Upper lobe of left lung (tissue), 6 donors: ENCODE results near the gene CFAP43. TPM values are rescaled to one million over a fixed set of nuclear protein-coding genes. Genes with fewer than 3 reads are reported as not detected.

Experiments
- ATAC-seq, 2 donors: fragments of 200-7000 bp; cut with Tn5 transposase; one replicate each; pipeline ENCODE4 v1.9.1; 2022; ENCODE audit warnings: mild to moderate bottlenecking in 2 of 2, moderate library complexity in 2 of 2; ENCODE audit not compliant: low FRiP score in 2 of 2
- DNase-seq, 2 donors: peaks; one replicate each; pipeline ENCODE4 v3.0.0-alpha.2; 2019 to 2020
- H3K27ac ChIP-seq, 4 donors: fragments of 200-600 bp; sonication (generic); one replicate each; pipeline ENCODE4 v1.5.1; 2016 to 2019
- H3K27me3 ChIP-seq, 4 donors: fragments of 200-600 bp; sonication (generic); one replicate each; pipeline ENCODE4 v1.5.1; 2017 to 2019
- H3K36me3 ChIP-seq, 4 donors: fragments of 200-600 bp; sonication (generic); one replicate each; pipeline ENCODE4 v1.5.1; 2016 to 2019
- H3K4me1 ChIP-seq, 4 donors: fragments of 200-600 bp; sonication (generic); one replicate each; pipeline ENCODE4 v1.5.1; 2018 to 2019
- H3K4me3 ChIP-seq, 4 donors: fragments of 200-600 bp; sonication (generic); one replicate each; pipeline ENCODE4 v1.5.1; 2017 to 2019; ENCODE audit warnings: mild to moderate bottlenecking in 2 of 4, moderate library complexity in 1 of 4
- H3K9me3 ChIP-seq, 4 donors: fragments of 200-600 bp; sonication (generic); one replicate each; pipeline ENCODE4 v1.5.1; 2018 to 2019
- EP300 ChIP-seq, 4 donors: sonication (generic); formaldehyde crosslinking; IDR thresholded peaks; one replicate each; pipeline ENCODE4 v1.5.1; 2017; ENCODE audit warnings: antibody characterized with exemption in 4 of 4, control low read depth in 2 of 4
- POLR2A ChIP-seq, 4 donors: fragments of 450-650 bp; IDR thresholded peaks; one replicate each; pipeline ENCODE4 v1.5.1; 2016 to 2017; ENCODE audit warnings: antibody characterized with exemption in 4 of 4, mild to moderate bottlenecking in 2 of 4
- POLR2AphosphoS5 ChIP-seq, 2 donors: sonication (generic); formaldehyde crosslinking; IDR thresholded peaks; one replicate each; pipeline ENCODE4 v1.5.1; 2017; ENCODE audit warnings: antibody characterized with exemption in 2 of 2
- WGBS, 2 donors: methylation state at CpG; one replicate each; pipeline ENCODE4 v1.1.5; 2017 to 2018; 5-methylcytosine and 5-hydroxymethylcytosine counted together
- total RNA-seq, 6 donors: library from RNA; depleted of rRNA in 4 of 6; stranded (reverse); fragments of >200 nt in 4 of 6; gene quantifications; one replicate each; pipeline versions ENCODE4 v1.1.0 to v1.2.1, GENCODE V29; 2016 to 2021
- TF ChIP-seq, protein P1 (sequence below), 6 experiments: fragments of 450-650 bp in 4 of 6; fragments of 200-600 bp in 2 of 6; sonication (generic) in 2 of 6; IDR thresholded peaks; one replicate each; pipeline ENCODE4 v1.5.1; 2016 to 2019; ENCODE audit warnings: antibody characterized with exemption in 6 of 6
- donor health status: DM: no; HTN: no; CAD: no; lungs with moderate emphysema.
- donor health status: DM: no; HTN: yes; CAD: no; lungs with severe emphysema.

The CFAP43 gene
- total RNA-seq, 6 donors from 2014 or later, result 0.69 to 121 (median 10.0) TPM

DNA sequence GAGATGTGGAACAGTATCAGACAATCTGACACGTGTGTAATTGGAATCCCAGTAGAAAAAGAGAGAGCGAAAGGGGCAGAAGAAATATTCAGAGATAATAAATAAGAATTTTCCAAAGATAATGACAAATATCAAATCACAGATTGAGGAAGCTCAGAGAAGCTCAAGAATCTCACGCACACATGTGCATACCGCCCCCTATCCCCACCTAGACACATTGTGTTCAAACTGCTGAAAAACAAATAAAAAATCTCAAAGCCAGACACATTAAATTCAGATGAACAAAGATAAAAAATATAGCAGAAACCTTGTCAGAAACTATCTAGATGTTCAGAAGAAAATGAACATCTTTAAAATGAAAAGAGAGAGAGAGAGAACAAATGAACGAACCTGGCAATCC lies 92.9 kb downstream of the CFAP43 start:
- WGBS, 2 donors, result 64 to 78% methylated on average over 5 of the region's 5 CpGs
- DNase-seq (no peak), ATAC-seq (no peak)
- Histone ChIP-seq H3K27ac (no peak overlapping the region), H3K4me1 (no peaks in the 10 kb centered on the region), H3K36me3 (no peaks in the 10 kb centered on the region), H3K4me3 (no peak overlapping the region), H3K27me3 (no peaks in the 10 kb centered on the region), H3K9me3 (no peaks in the 10 kb centered on the region)
- TF ChIP-seq POLR2A (IDR thresholded peaks at IDR 0.05) (no peak), POLR2AphosphoS5 (IDR thresholded peaks at IDR 0.05) (no peak), EP300 (IDR thresholded peaks at IDR 0.05) (no peak)
- TF ChIP-seq, protein P1, sequence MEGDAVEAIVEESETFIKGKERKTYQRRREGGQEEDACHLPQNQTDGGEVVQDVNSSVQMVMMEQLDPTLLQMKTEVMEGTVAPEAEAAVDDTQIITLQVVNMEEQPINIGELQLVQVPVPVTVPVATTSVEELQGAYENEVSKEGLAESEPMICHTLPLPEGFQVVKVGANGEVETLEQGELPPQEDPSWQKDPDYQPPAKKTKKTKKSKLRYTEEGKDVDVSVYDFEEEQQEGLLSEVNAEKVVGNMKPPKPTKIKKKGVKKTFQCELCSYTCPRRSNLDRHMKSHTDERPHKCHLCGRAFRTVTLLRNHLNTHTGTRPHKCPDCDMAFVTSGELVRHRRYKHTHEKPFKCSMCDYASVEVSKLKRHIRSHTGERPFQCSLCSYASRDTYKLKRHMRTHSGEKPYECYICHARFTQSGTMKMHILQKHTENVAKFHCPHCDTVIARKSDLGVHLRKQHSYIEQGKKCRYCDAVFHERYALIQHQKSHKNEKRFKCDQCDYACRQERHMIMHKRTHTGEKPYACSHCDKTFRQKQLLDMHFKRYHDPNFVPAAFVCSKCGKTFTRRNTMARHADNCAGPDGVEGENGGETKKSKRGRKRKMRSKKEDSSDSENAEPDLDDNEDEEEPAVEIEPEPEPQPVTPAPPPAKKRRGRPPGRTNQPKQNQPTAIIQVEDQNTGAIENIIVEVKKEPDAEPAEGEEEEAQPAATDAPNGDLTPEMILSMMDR (IDR thresholded peaks at IDR 0.05), result no peak

DNA sequence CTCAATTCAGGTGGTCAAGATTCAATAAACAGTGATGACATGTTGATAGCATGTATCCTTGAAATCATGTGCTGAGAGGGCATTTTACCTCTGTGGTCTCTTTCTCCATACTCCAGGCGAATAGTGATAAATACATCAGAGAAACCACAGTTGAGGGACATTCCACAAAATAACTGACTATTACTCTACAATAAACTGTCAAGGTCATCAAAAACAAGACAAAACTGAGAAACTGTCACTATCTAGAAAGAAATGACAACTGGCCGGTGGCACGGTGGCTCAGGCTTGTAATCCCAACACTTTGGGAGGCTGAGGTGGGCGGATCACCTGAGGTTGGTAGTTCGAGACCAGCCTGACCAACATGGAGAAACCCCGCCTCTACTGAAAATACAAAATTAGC lies 94.0 kb downstream of the CFAP43 start:
- Histone ChIP-seq H3K36me3 (no peaks in the 10 kb centered on the region), H3K27ac (no peak overlapping the region), H3K27me3 (no peaks in the 10 kb centered on the region), H3K9me3 (no peaks in the 10 kb centered on the region), H3K4me3 (no peak overlapping the region), H3K4me1 (no peaks in the 10 kb centered on the region)
- 93 to 95% methylated on average over 6 of the region's 6 CpGs for WGBS, 2 donors
- no peak for ATAC-seq
- no peak for DNase-seq
- TF ChIP-seq, protein P1 (IDR thresholded peaks at IDR 0.05), result no peak
- TF ChIP-seq EP300 (IDR thresholded peaks at IDR 0.05) (no peak), POLR2A (IDR thresholded peaks at IDR 0.05) (no peak), POLR2AphosphoS5 (IDR thresholded peaks at IDR 0.05) (no peak)

DNA sequence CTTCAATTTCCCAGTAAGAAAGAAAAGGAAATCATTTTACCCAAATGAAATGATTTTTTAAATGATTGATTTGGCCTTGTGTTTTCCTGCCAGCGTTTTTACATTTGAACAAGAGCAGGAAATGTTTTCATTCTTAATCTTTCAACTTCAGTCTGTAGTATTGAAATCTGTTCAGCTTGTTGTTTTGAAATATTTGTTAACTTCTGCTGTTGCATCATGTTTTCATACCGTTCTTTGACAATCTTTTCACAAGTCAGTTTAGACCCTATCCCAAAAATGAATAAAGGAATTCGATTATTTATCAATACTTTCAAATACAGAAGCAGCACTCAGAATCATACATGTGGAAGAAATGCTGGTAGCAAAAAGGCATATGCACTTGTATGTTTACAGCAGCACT lies 102.1 kb downstream of the CFAP43 start:
- Histone ChIP-seq H3K27ac (no peak overlapping the region), H3K27me3 (no peaks in the 10 kb centered on the region), H3K9me3 (no peaks in the 10 kb centered on the region), H3K4me3 (no peak overlapping the region), H3K36me3 (peaks cover 0 to 8% (median 2%) of the 10 kb centered on the region in 4 donors), H3K4me1 (peaks cover 0 to 2% (median 0%) of the 10 kb centered on the region in 4 donors)
- no peak for DNase-seq
- TF ChIP-seq POLR2A (IDR thresholded peaks at IDR 0.05) (no peak), EP300 (IDR thresholded peaks at IDR 0.05) (no peak)
- TF ChIP-seq, protein P1 (IDR thresholded peaks at IDR 0.05), result no peak
- ATAC-seq, result no peak
- 32 to 35% methylated on average over 3 of the region's 3 CpGs for WGBS, 2 donors

DNA sequence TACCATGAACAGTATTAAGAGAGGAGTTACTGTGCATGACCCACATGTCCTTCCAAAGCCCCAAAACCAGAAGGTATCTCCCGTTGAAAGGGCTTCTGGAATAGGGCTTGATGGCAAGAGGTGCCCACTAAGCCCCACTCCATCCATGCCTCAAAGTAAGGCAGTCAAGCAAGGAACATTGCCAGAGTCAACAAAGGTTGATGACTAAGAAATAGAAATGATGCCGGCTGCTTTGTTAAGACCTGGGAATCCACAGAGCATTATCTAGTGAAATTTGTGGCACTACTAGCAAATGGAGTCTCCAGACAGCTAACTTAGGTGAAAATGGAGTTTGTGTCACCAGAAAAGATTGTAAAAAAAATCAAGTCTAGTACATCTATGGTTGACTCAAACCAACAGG lies 104.0 kb downstream of the CFAP43 start:
- Histone ChIP-seq H3K27me3 (no peaks in the 10 kb centered on the region), H3K9me3 (no peaks in the 10 kb centered on the region), H3K27ac (no peak overlapping the region), H3K4me3 (no peak overlapping the region), H3K36me3 (peaks cover 0 to 9% (median 2%) of the 10 kb centered on the region in 4 donors), H3K4me1 (peaks cover 0 to 6% (median 2%) of the 10 kb centered on the region in 4 donors)
- ATAC-seq, result no peak
- WGBS, 2 donors, result 80 to 94% methylated on average over 2 of the region's 2 CpGs
- DNase-seq, result no peak
- TF ChIP-seq POLR2AphosphoS5 (IDR thresholded peaks at IDR 0.05), result no peak
- TF ChIP-seq, protein P1 (IDR thresholded peaks at IDR 0.05), result no peak
- no peak for TF ChIP-seq POLR2A (IDR thresholded peaks at IDR 0.05)
- no peak for TF ChIP-seq EP300 (IDR thresholded peaks at IDR 0.05)

DNA sequence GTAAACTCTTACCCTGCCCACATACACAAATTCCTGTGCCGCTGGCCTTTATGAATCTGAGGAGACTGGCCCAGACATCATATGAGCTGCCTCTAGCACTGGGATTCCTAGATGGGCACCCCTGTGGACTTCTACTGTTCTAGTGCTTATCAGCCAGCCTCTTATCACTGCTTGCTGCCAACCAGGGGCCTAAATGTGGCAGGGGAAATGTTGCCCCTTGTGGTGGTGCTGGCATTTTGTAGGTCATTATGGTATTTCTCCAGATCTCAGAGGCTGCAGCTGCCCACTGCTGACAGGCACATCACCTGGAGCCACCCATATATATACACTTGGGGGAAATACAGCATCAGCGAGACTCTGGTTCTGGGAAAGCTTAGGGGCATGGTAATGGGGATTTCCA lies 104.8 kb downstream of the CFAP43 start:
- H3K27ac ChIP-seq, result no peak overlapping the region
- peaks cover 0 to 9% (median 2%) of the 10 kb centered on the region in 4 donors for H3K36me3 ChIP-seq
- H3K27me3 ChIP-seq, result no peaks in the 10 kb centered on the region
- TF ChIP-seq POLR2A (IDR thresholded peaks at IDR 0.05) (no peak), POLR2AphosphoS5 (IDR thresholded peaks at IDR 0.05) (no peak)
- ATAC-seq, result no peak
- H3K9me3 ChIP-seq, result no peaks in the 10 kb centered on the region
- no peak overlapping the region for H3K4me3 ChIP-seq
- no peak for DNase-seq
- H3K4me1 ChIP-seq, result peaks cover 0 to 14% (median 10%) of the 10 kb centered on the region in 4 donors
- WGBS, 2 donors, result 83 to 86% methylated on average over 2 of the region's 2 CpGs
